Heart left ventricle (tissue), 16 donors: ENCODE measurements around the gene BICRAL. TPM values are rescaled to one million over a fixed set of nuclear protein-coding genes. Genes with fewer than 3 reads are reported as not detected.

Source experiments
- ATAC-seq, 4 donors: fragments of 200-7000 bp; cut with Tn5 transposase; one replicate each; pipeline ENCODE4 v1.9.1; 2020 to 2022; ENCODE audit warnings: moderate library complexity in 4 of 4, mild to moderate bottlenecking in 3 of 4, moderate number of reproducible peaks in 1 of 4
- DNase-seq, 5 donors: peaks; one replicate each; pipeline ENCODE4 v3.0.0-alpha.2; 2020
- H3K27ac ChIP-seq, 12 donors: fragments of 200-600 bp; sonication (generic) in 4 of 12; one replicate each; pipeline versions ENCODE4 v1.5.0 to v1.8.0; 2016 to 2022; ENCODE audit warnings: mild to moderate bottlenecking in 2 of 12
- H3K27me3 ChIP-seq, 9 donors: fragments of 200-600 bp; sonication (generic) in 2 of 9; one replicate each; pipeline versions ENCODE4 v1.5.1 to v1.8.0; 2016 to 2022; ENCODE audit warnings: mild to moderate bottlenecking in 3 of 9
- H3K36me3 ChIP-seq, 9 donors: fragments of 200-600 bp; sonication (generic) in 2 of 9; one replicate each; pipeline versions ENCODE4 v1.5.0 to v1.8.0; 2018 to 2022; ENCODE audit warnings: mild to moderate bottlenecking in 2 of 9
- H3K4me1 ChIP-seq, 12 donors: fragments of 200-600 bp; sonication (generic) in 4 of 12; one replicate each; pipeline versions ENCODE4 v1.5.0 to v1.8.0; 2016 to 2022; ENCODE audit warnings: mild to moderate bottlenecking in 3 of 12
- H3K4me3 ChIP-seq, 12 donors: fragments of 200-600 bp; sonication (generic) in 4 of 12; one replicate each; pipeline versions ENCODE4 v1.5.0 to v1.8.0; 2017 to 2022; ENCODE audit warnings: mild to moderate bottlenecking in 9 of 12, moderate library complexity in 4 of 12
- H3K9me3 ChIP-seq, 12 donors: fragments of 200-600 bp; sonication (generic) in 4 of 12; one replicate each; pipeline versions ENCODE4 v1.5.0 to v1.8.0; 2016 to 2022; ENCODE audit warnings: mild to moderate bottlenecking in 1 of 12
- CTCF ChIP-seq, 12 donors: fragments of 200-600 bp; sonication (generic) in 4 of 12; IDR thresholded peaks; one replicate each; pipeline versions ENCODE4 v1.5.0 to v1.8.0; 2018 to 2022; ENCODE audit warnings: antibody characterized with exemption in 12 of 12, mild to moderate bottlenecking in 5 of 12
- POLR2A ChIP-seq, 2 donors: fragments of 450-650 bp; IDR thresholded peaks; one replicate each; pipeline ENCODE4 v1.6.1; 2017; ENCODE audit warnings: antibody characterized with exemption in 2 of 2, mild to moderate bottlenecking in 2 of 2, moderate library complexity in 2 of 2
- WGBS, 4 donors: extraction: QIAGEN DNeasy Blood & Tissue Kit in 2 of 4; methylation state at CpG; one replicate each; pipeline versions ENCODE4 v1.1.5 to v1.1.7; 2013 to 2018; 5-methylcytosine and 5-hydroxymethylcytosine counted together
- intact Hi-C, 10 donors: fragments of 100-400 bp; cut with DNase I; formaldehyde crosslinking; loops; one replicate each; pipeline versions ENCODE4 v1.11.1 to v1.14.2; 2022
- polyA plus RNA-seq, 2 donors: library from polyadenylated mRNA; stranded (reverse); fragments of 200-250 nt; gene quantifications; one replicate each; pipeline ENCODE4 v1.2.3, GENCODE V29; 2013
- total RNA-seq, 9 donors: library from RNA; depleted of rRNA in 2 of 9; stranded (reverse); fragments of >200 nt in 2 of 9; fragmentation: NEBNext Ultra II Directional in 3 of 9; extraction: Animal tissue kit (Norgen Biotek cat#: 25700) in 3 of 9; gene quantifications; one replicate each; pipeline versions ENCODE4 v1.1.0 to v1.2.4, GENCODE V29; 2016 to 2023
- donor health status: ischemic (EF 13 %, LVEDD 7.1; RV severe dilation, severe dysfunction).
- donor health status: healthy with polysubstance abuse.
- donor health status: DM: no; HTN: yes; CAD: no.
- donor health status: DM: no; HTN: no; CAD: no.
- donor health status: ischemic (EF 25% LVEDD 6.9; RV normal size, moderate dysfunction).
- donor health status: ischemic (EF 25% LVEDD 5.7; RV mildly dilated, moderate dysfunction).
- donor health status: healthy.
- donor health status: DM: yes; HTN: yes; CAD: no.
- donor health status: ischemic (EF 35%, LVEDD 5.7; RV mildly dilated, moderate dysfunction).
- donor health status: nonischemic (EF 11% LVEDD 7.7; RV severe dilation, severe dysfunction).
- donor health status: DM: yes; HTN: yes; CAD: no.
- donor health status: PGD.
- donor health status: ischemic (EF 29% LVEDD 5.4; RV normal size, mild dysfunction).
- donor health status: nonischemic (EF 23%, LVEDD 6.1; RV moderate dilation, normal function).

BICRAL gene
- total and polyA plus RNA-seq, 11 donors, result 2.5 to 17.1 (median 11.7) TPM

GRCh38 chr6:42783876-42784642, 2.2 kb downstream of the BICRAL start:
- intact Hi-C loops, result loop anchor here in 8 of 10 donors (2.0 to 5.0 kb wide), 6 partner anchors 37 to 198 kb away; partner anchors contain the start of genes TBCC (in 6 of the 8), RPL7L1 (in 3 of the 8) and PPP2R5D (in 1 of the 8)
- Histone ChIP-seq H3K36me3 (peaks cover 0 to 6% (median 0%) of the 10 kb centered on the region in 9 donors), H3K27me3 (no peaks in the 10 kb centered on the region), H3K4me1 (peaks cover 3 to 56% (median 40%) of the 10 kb centered on the region in 12 donors), H3K27ac (peak overlapping the region; percentile 98 to 100 (median 100)), H3K9me3 (no peaks in the 10 kb centered on the region), H3K4me3 (peak overlapping the region; percentile 63 to 97 (median 90))
- WGBS, 4 donors, result 0 to 2% (median 1%) methylated on average over 10 of the region's 10 CpGs
- peak in 3 of 4 donors; percentile 21 to 49 (median 43) for ATAC-seq
- no peak for TF ChIP-seq POLR2A (IDR thresholded peaks at IDR 0.05)
- TF ChIP-seq CTCF (IDR thresholded peaks at IDR 0.05), result peak in 1 of 12 donors; percentile 8
- DNase-seq, result no peak

GRCh38 chr6:42784717-42785498, 3.1 kb downstream of the BICRAL start:
- Histone ChIP-seq H3K27ac (peak overlapping the region in 11 of 12 donors; percentile 98 to 100 (median 100)), H3K9me3 (no peaks in the 10 kb centered on the region), H3K27me3 (no peaks in the 10 kb centered on the region), H3K4me1 (peaks cover 3 to 65% (median 47%) of the 10 kb centered on the region in 12 donors), H3K4me3 (peak overlapping the region; percentile 63 to 97 (median 90)), H3K36me3 (peaks cover 0 to 6% (median 0%) of the 10 kb centered on the region in 9 donors)
- intact Hi-C loops, result loop anchor here in 7 of 10 donors (5.0 kb wide), 5 partner anchors 37 to 197 kb away; partner anchors contain the start of genes RPL7L1 (in 3 of the 7), TBCC (in 3 of the 7) and PPP2R5D (in 1 of the 7)
- 47 to 67% (median 53%) methylated on average over 12 of the region's 12 CpGs for WGBS, 4 donors
- ATAC-seq (no peak), DNase-seq (peak in 1 of 5 donors; percentile 27)
- TF ChIP-seq CTCF (IDR thresholded peaks at IDR 0.05) (no peak), POLR2A (IDR thresholded peaks at IDR 0.05) (no peak)

GRCh38 chr6:42786525-42786985, 4.7 kb downstream of the BICRAL start:
- intact Hi-C loops, result loop anchor here in 1 of 10 donors (5.0 kb wide), 1 partner anchor 36 kb away; no protein-coding TSS in a partner anchor
- DNase-seq (no peak), ATAC-seq (no peak)
- H3K36me3 ChIP-seq, result peaks cover 0 to 6% (median 0%) of the 10 kb centered on the region in 9 donors
- no peaks in the 10 kb centered on the region for H3K9me3 ChIP-seq
- WGBS, 4 donors, result 47 to 68% (median 57%) methylated on average over 3 of the region's 3 CpGs
- H3K27ac ChIP-seq, result peak overlapping the region in 8 of 12 donors; percentile 7 to 99 (median 38)
- H3K4me1 ChIP-seq, result peaks cover 3 to 69% (median 56%) of the 10 kb centered on the region in 12 donors
- peak overlapping the region in 6 of 12 donors; percentile 2 to 96 (median 46) for H3K4me3 ChIP-seq
- no peak for TF ChIP-seq CTCF (IDR thresholded peaks at IDR 0.05)
- H3K27me3 ChIP-seq, result no peaks in the 10 kb centered on the region
